Retina (tissue), 1 donor: ENCODE results near the gene TOP3B.

Source experiments
- DNase-seq: peaks from one replicate; pipeline ENCODE4 v3.0.0-alpha.2; 2016

Gene TOP3B

GRCh38 chr22:22010358-22010757, 27.8 kb upstream of the TOP3B start:
- DNase-seq: no peak

GRCh38 chr22:22009661-22010060, 27.1 kb upstream of the TOP3B start:
- DNase-seq: no peak

- DNase-seq: no peak
These were observed 24.0 kb upstream of the TOP3B start for GRCh38 chr22:22006596-22006990.

- DNase-seq: no peak
These were observed 23.5 kb upstream of the TOP3B start for GRCh38 chr22:22005945-22006595.

- no peak for DNase-seq
These were observed 20.6 kb upstream of the TOP3B start for GRCh38 chr22:22003233-22003632.

GRCh38 chr22:22002526-22003055, 20.0 kb upstream of the TOP3B start:
- no peak for DNase-seq

GRCh38 chr22:22001664-22002525, 19.3 kb upstream of the TOP3B start:
- DNase-seq: no peak

- DNase-seq: no peak
These were observed 16.1 kb upstream of the TOP3B start for GRCh38 chr22:21998595-21999247.

- no peak for DNase-seq
These were observed 13.7 kb upstream of the TOP3B start for GRCh38 chr22:21996175-21996720.

GRCh38 chr22:21995660-21996059, 13.1 kb upstream of the TOP3B start:
- DNase-seq: no peak

- no peak for DNase-seq
These were observed 12.4 kb upstream of the TOP3B start for GRCh38 chr22:21994881-21995444.

- no peak for DNase-seq
These were observed 10.1 kb upstream of the TOP3B start for GRCh38 chr22:21992593-21993237.

- no peak for DNase-seq
These were observed 9.2 kb upstream of the TOP3B start for GRCh38 chr22:21991774-21992173.

- DNase-seq: no peak
These were observed 8.7 kb upstream of the TOP3B start for GRCh38 chr22:21991304-21991596.

- DNase-seq: no peak
These were observed 8.1 kb upstream of the TOP3B start for GRCh38 chr22:21990445-21991303.

GRCh38 chr22:21989049-21989448, 6.5 kb upstream of the TOP3B start:
- DNase-seq: no peak

- no peak for DNase-seq
These were observed 2.6 kb upstream of the TOP3B start for GRCh38 chr22:21985214-21985613.

- DNase-seq: no peak
These were observed 2.2 kb upstream of the TOP3B start for GRCh38 chr22:21984793-21985192.

- DNase-seq: no peak
These were observed 713 bp downstream of the TOP3B start for GRCh38 chr22:21981874-21982273.

GRCh38 chr22:21980547-21980946, 2.0 kb downstream of the TOP3B start:
- no peak for DNase-seq

GRCh38 chr22:21978564-21979386, 3.8 kb downstream of the TOP3B start:
- no peak for DNase-seq
